KG1 (cell line): Measurements from ENCODE around the gene NR3C2.

Source experiments
- DNase-seq: peaks from one replicate; lab custom pipeline; 2025; lab: John Stamatoyannopoulos, UW

Gene NR3C2

GRCh38 chr4:148311526-148311925, 130.7 kb downstream of the NR3C2 start:
- DNase-seq, result no peak

DNA sequence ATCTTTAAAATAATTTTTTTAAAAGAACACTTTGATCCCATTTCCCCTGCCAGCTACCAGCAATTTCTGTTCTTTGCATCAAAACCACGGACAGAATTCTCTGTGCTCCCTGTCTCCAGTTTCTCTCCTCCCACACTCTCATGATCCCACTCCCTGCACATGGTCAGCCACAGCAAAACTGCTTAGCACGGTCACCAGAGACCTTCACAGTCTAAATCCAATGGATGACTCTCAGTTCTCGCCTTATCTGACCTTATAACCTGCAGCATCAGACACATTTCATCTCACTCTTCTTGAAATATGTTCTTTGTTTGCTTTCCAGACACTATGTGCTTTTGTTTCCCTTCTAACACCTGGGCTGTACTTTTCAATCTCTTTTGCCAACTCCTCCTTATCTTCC, 131.5 kb downstream of the NR3C2 start:
- no peak for DNase-seq

DNA sequence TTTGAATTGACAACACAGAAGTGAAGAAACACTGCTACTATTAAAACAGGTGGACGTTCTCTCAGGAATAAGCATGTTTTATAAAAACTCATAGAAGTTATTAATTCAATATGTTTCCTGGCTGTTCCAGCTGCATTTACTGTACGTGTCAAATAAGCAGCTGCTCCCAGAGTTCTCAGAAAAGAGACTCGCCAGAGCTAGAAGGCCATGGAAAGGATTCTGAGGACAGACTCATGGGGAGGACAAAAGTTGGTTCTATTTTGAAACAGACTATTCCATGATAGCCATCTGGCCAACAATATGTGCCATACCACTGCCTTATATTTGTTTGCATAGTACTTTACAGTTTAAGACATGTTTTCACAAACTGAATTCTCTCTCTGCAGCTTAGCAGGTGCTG, 136.5 kb downstream of the NR3C2 start:
- DNase-seq, result no peak

DNA sequence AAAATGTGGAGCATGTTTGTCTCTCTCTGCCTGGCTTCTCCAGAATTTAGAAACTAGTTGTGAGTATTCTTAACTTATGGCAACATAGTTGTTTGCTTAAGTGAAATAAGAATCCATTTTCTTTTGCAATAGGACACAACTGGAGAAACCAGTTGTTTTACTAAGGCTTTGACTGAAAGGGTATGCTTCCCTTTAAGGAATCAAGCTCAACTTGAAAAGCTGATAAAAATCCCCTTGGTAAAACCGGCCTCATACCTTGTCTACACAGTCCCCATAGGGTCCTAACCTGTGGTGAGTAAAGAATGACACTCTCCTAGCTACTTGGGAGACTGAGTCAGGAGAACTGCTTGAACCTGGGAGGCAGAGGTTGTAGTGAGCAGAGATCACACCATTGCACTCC, 139.8 kb downstream of the NR3C2 start:
- no peak for DNase-seq

DNA sequence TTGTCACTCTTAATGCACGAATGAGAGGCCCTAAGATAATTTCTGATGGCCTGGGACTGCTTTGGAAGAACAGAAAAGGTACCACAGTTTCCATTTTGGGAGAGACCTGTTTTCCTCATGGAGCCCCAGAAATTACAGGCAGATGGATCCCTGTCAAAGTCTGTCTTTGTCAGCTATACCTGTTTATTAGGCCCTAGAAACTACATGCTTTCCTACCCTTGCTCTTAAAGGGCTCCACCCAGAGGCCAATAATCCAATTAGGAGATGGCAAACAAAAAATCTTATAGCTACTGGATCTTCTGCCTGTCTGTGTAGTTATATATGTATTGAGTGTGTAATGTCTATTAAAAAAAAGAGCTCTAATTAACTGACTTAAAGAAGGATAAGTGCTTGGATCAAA, 141.3 kb downstream of the NR3C2 start:
- DNase-seq, result no peak

- DNase-seq, result no peak
These were observed 142.9 kb downstream of the NR3C2 start for GRCh38 chr4:148299337-148299736.

GRCh38 chr4:148296498-148296897, 145.7 kb downstream of the NR3C2 start:
- DNase-seq, result no peak

- DNase-seq, result no peak
These were observed 146.6 kb downstream of the NR3C2 start for GRCh38 chr4:148295642-148296041.

DNA sequence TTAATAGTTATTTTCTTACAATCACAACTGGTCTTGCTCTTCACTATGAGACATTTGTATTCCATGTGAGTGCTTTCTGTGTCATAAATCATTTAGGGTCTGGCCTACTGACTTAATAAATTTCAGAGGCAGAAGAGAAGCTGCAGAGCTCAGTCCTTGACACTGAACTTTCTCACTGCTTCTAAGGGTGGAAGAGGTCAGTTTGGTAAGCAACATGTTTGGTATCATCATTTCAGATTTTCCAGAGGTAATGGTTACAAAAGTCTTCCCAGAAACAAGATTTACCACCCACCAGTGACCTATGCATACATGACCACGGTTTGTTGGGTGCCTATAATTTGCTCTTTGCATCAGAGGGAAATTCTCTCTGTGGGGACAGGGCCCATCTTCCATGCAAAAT, 148.6 kb downstream of the NR3C2 start:
- DNase-seq, result no peak

DNA sequence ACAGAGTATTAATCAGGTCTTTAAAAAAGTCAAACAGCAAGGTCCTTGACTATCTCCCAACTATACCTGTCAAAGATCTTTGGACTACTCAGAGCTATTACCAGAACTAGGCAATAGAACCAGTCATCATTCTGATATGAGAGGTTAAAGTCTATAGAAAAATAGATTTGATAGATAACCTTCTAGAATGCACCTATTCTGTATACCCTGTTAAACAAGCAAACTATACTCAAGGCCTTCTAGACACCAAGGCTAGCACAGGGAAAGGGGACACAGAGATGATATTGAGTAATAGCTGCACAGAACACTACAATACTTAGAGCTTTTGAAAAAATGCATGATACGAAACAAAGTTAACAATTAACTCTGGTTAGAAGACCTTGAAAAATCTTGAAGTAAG, 149.5 kb downstream of the NR3C2 start:
- DNase-seq, result no peak

DNA sequence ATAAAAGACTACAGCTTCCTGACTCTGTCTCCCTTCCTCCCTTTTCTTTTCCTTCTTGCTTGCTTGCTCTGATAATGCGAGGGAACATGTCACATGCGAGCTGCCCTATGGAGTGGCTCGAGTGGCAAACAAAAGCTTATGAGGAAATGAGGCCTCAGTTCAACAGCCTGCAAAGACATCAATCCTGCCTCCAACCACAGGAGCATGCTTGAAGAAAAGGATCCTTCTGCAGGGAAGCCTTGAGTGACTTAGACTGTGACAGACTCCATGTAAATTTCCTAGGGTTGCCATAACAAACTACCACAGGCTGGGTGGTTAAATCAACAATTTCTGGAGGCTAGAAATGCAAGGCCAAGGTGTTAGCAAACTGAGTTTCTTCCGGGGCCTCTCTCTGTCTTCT, 152.5 kb downstream of the NR3C2 start:
- no peak for DNase-seq

DNA sequence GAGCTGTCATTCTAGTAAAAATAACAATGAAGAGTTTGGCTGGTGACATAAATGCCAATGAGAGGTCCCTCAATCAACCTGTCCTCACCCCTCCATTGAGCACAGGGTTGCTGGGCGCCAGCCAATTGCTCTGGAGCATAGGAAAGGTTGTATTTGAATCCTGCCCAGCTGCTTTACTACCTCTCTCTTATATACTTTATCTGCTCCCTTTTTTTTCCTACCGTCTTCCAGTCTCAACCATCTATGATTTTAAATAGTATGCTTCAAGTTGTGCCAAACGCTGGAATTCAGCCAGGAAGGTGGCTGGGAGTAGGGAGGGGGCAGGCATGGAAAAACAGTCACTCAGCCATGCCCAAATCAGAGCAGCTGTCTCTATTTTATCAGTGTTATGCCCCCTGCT, 153.8 kb downstream of the NR3C2 start:
- no peak for DNase-seq

DNA sequence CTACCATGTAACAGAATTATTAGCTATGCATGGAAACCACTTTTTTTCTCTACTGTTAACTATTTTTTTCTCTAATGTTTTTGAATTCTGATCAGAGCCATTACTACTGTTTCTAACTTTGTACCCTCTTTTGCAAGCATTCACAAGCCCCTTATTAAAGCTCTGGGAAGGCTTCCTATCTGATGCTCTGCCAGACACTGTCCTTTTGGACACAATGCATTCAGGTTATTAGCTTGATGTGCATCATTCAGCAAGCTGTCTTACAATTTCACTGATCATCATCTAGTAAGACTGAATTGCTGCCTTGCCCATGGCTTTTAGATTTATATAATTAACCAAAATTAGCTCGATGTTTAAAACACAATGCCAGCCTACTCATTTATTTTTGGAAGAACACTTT, 155.1 kb downstream of the NR3C2 start:
- DNase-seq, result no peak

DNA sequence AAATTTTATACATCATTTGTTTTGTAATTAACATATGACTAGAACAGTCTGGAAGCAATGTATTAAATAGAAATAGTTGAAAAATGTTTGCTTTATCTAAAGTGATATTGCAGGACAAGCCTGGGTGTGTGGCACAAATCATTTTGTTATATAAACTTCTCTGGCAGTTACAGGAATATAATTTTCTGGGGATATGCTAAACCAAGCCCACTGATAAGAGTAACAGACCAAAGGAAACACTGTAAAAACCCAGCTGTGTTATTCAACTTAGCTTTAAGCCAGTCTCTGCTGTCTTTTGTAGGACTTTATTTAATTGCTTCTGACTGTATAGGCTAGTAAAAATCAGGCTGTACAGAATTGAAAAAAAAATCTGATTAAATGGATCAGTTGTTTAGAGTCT, 156.2 kb downstream of the NR3C2 start:
- DNase-seq, result no peak

DNA sequence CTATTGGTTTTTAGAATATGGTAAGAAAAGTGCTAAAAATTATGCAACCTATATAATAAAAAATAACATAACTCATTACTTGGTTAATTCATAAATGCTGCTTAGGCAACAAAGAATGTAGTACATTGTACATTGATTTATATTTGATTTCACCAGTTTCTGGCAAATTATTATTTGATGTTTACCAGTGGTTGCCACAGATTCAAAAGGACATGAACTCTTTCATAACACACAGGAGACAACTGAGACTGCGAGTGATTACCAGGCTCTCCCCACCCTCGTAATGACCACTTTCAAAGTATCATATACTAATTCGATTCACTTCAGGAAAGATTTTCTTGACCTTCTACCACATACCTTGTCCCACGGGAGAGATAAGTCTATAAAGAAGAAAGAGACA, 158.5 kb downstream of the NR3C2 start:
- no peak for DNase-seq

GRCh38 chr4:148278310-148278709, 163.9 kb downstream of the NR3C2 start:
- DNase-seq, result no peak

GRCh38 chr4:148275266-148275665, 166.9 kb downstream of the NR3C2 start:
- DNase-seq, result no peak

GRCh38 chr4:148273501-148273986, 168.7 kb downstream of the NR3C2 start:
- DNase-seq, result no peak

DNA sequence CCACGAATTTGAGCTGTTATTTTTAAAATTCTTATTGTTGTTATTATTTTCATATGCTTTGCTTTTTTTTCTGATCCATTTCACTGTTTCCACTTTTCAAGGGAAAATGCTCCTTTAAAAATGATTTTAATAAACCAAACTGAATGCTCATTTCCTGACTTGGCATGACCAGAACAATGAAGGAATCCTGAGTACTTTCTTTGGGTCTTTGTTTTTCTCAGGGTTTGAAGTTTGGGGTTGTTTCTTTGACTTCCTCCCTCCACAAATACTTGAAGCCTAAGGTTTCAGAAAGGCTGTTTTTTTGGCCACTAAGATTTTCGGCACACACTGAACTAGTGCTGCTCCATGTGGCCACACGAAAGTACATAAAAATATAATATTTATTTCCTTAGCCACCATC, 171.0 kb downstream of the NR3C2 start:
- no peak for DNase-seq

DNA sequence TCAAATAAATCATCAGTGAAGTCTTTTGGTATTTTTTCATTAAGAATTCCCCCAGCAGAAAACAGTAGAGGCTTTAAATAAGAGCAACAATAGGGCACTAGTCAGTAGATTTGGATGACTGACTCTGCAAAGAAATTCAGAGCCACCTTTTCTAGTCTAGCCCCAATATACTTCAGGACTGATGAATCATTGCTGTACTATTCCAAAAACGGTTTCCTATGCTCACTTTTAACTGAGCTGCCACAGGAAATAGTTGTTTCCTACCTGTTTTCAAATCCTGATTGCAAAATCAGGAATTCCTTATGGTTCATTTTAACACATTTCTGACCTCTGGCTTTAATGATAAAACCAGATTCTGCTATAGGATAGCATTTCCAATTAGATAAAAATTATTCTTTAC, 171.6 kb downstream of the NR3C2 start:
- DNase-seq, result no peak

GRCh38 chr4:148268835-148269234, 173.4 kb downstream of the NR3C2 start:
- DNase-seq, result no peak

GRCh38 chr4:148266921-148267320, 175.3 kb downstream of the NR3C2 start:
- no peak for DNase-seq

DNA sequence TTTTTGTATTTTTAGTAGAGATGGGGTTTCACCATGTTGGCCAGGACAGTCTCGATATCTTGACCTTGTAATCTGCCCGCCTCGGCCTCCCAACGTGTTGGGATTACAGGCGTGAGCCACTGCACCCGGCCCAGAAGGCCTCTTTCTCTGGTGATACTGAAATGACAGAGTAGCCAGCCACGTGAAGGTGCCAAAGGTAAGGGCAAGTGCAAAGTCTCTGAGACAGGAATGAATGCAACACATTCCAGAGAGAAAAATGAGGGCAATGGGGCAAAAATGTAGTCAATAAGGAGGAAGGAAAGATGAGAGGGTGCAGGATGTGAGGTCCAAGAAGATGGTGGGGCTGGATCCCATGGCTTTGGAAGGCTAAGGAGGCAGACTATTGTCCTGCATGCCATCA, 176.0 kb downstream of the NR3C2 start:
- DNase-seq, result no peak

GRCh38 chr4:148265627-148266026, 176.6 kb downstream of the NR3C2 start:
- no peak for DNase-seq

GRCh38 chr4:148263802-148264201, 178.4 kb downstream of the NR3C2 start:
- no peak for DNase-seq
